HEK293 (cell line): ENCODE measurements around the gene PLSCR3.

ENCODE experiments used
- ATF2 ChIP-seq: fragments of 450-650 bp; formaldehyde crosslinking; IDR thresholded peaks from 2 replicates; pipeline ENCODE4 v1.5.1; 2016; ENCODE audit warnings: missing biosample characterization, missing genetic modification characterization, low read depth
- BCL11A ChIP-seq: fragments of 450-650 bp; formaldehyde crosslinking; IDR thresholded peaks from 2 replicates; pipeline ENCODE4 v1.5.1; 2016; ENCODE audit warnings: low read depth, missing biosample characterization, missing genetic modification characterization
- CTCF ChIP-seq: fragments of 450-650 bp; formaldehyde crosslinking; IDR thresholded peaks from 2 replicates; pipeline ENCODE4 v1.5.1; 2016; ENCODE audit warnings: missing biosample characterization, missing genetic modification characterization
- GLI4 ChIP-seq: fragments of 450-650 bp; formaldehyde crosslinking; IDR thresholded peaks from 2 replicates; pipeline ENCODE4 v1.5.1; 2016; ENCODE audit warnings: missing biosample characterization, missing genetic modification characterization
- INSM2 ChIP-seq: fragments of 450-650 bp; formaldehyde crosslinking; IDR thresholded peaks from 2 replicates; pipeline ENCODE4 v1.5.1; 2016; ENCODE audit warnings: missing biosample characterization, missing genetic modification characterization
- KLF10 ChIP-seq: fragments of 450-650 bp; IDR thresholded peaks from 2 replicates; pipeline ENCODE4 v1.5.1; 2018; ENCODE audit warnings: missing biosample characterization, mild to moderate bottlenecking, missing genetic modification characterization
- PBX3 ChIP-seq: sonication (generic); formaldehyde crosslinking; IDR thresholded peaks from 2 replicates; pipeline ENCODE4 v1.8.1; 2022; ENCODE audit warnings: mild to moderate bottlenecking, moderate library complexity, missing genetic modification reagents
- TSHZ1 ChIP-seq: fragments of 450-650 bp; formaldehyde crosslinking; IDR thresholded peaks from 2 replicates; pipeline ENCODE4 v1.5.1; 2016; ENCODE audit warnings: missing biosample characterization, missing genetic modification characterization, borderline replicate concordance
- ZBTB1 ChIP-seq: fragments of 450-650 bp; formaldehyde crosslinking; IDR thresholded peaks from 2 replicates; pipeline ENCODE4 v1.5.1; 2016; ENCODE audit warnings: missing biosample characterization, missing genetic modification characterization
- ZBTB8A ChIP-seq: fragments of 450-650 bp; formaldehyde crosslinking; IDR thresholded peaks from 2 replicates; pipeline ENCODE4 v1.5.1; 2016; ENCODE audit warnings: missing biosample characterization, missing genetic modification characterization
- ZNF112 ChIP-seq: fragments of 450-650 bp; formaldehyde crosslinking; IDR thresholded peaks from 2 replicates; pipeline ENCODE4 v1.5.0; 2017; ENCODE audit warnings: missing biosample characterization, missing genetic modification characterization
- ZNF174 ChIP-seq: fragments of 450-650 bp; formaldehyde crosslinking; IDR thresholded peaks from 2 replicates; pipeline ENCODE4 v1.5.0; 2017; ENCODE audit warnings: missing biosample characterization, mild to moderate bottlenecking, missing genetic modification characterization
- ZNF19 ChIP-seq: fragments of 450-650 bp; formaldehyde crosslinking; IDR thresholded peaks from 2 replicates; pipeline ENCODE4; 2016; ENCODE audit warnings: missing biosample characterization, missing genetic modification characterization, low read depth
- ZNF23 ChIP-seq: fragments of 450-650 bp; formaldehyde crosslinking; IDR thresholded peaks from 2 replicates; pipeline ENCODE4 v1.5.1; 2016; ENCODE audit warnings: missing biosample characterization, missing genetic modification characterization, borderline replicate concordance
- ZNF24 ChIP-seq: fragments of 450-650 bp; formaldehyde crosslinking; IDR thresholded peaks from 2 replicates; pipeline ENCODE4 v1.5.1; 2016; ENCODE audit warnings: missing biosample characterization, missing genetic modification characterization
- ZNF292 ChIP-seq: fragments of 450-650 bp; formaldehyde crosslinking; IDR thresholded peaks from 2 replicates; pipeline ENCODE4 v1.5.1; 2016; ENCODE audit warnings: low read depth, missing biosample characterization, missing genetic modification characterization, borderline replicate concordance
- ZNF335 ChIP-seq: fragments of 450-650 bp; formaldehyde crosslinking; conservative IDR thresholded peaks from 2 replicates; pipeline ENCODE4 v1.5.1; 2016; ENCODE audit warnings: missing biosample characterization, missing genetic modification characterization
- ZNF354C ChIP-seq: fragments of 450-650 bp; formaldehyde crosslinking; IDR thresholded peaks from 2 replicates; pipeline ENCODE4 v1.5.1; 2016; ENCODE audit warnings: missing biosample characterization, missing genetic modification characterization, low read depth, borderline replicate concordance
- ZNF433 ChIP-seq: fragments of 450-650 bp; formaldehyde crosslinking; IDR thresholded peaks from 2 replicates; pipeline ENCODE4 v1.5.1; 2016; ENCODE audit warnings: missing biosample characterization, missing genetic modification characterization, low read depth
- ZNF518A ChIP-seq: fragments of 450-650 bp; formaldehyde crosslinking; conservative IDR thresholded peaks from 2 replicates; pipeline ENCODE4 v1.5.1; 2016; ENCODE audit warnings: low read depth, missing biosample characterization, missing genetic modification characterization
- ZNF521 ChIP-seq: fragments of 450-650 bp; formaldehyde crosslinking; IDR thresholded peaks from 2 replicates; pipeline ENCODE4 v1.5.1; 2017; ENCODE audit warnings: missing biosample characterization, mild to moderate bottlenecking, missing genetic modification characterization
- ZNF623 ChIP-seq: fragments of 450-650 bp; formaldehyde crosslinking; IDR thresholded peaks from 2 replicates; pipeline ENCODE4 v1.5.1; 2016; ENCODE audit warnings: missing biosample characterization, missing genetic modification characterization
- ZNF658 ChIP-seq: fragments of 450-650 bp; formaldehyde crosslinking; IDR thresholded peaks from 2 replicates; pipeline ENCODE4; 2016; ENCODE audit warnings: missing biosample characterization, missing genetic modification characterization
- ZNF660 ChIP-seq: fragments of 450-650 bp; IDR thresholded peaks from 2 replicates; pipeline ENCODE4 v1.5.1; 2018; ENCODE audit warnings: missing biosample characterization, mild to moderate bottlenecking, missing genetic modification characterization

The PLSCR3 gene

GRCh38 chr17:7436556-7437368 is 42.4 kb upstream of the PLSCR3 start (continued):
- TF ChIP-seq ZNF174 (tag by site-specific recombination) (no peak), TSHZ1 (tag by site-specific recombination) (no peak), ZNF354C (tag by site-specific recombination) (no peak), ZNF660 (tag by site-specific recombination) (peak; percentile 93), ZBTB8A (tag by site-specific recombination) (peak; percentile 97), KLF10 (tag by site-specific recombination) (peak; percentile 45; the same call in 1 of the 2 replicates), ZNF521 (tag by site-specific recombination) (no peak), ZNF19 (tag by site-specific recombination) (no peak), BCL11A (no peak), ZNF23 (tag by site-specific recombination) (no peak), GLI4 (tag by site-specific recombination) (no peak), ZBTB1 (no peak), ZNF112 (tag by site-specific recombination) (no peak), INSM2 (tag by site-specific recombination) (0 out of 2 replicates have a peak, but pooled peaks have one; percentile 27), ZNF658 (tag by site-specific recombination) (no peak), ZNF292 (tag by site-specific recombination) (no peak), CTCF (tag by site-specific recombination) (peak; percentile 81), ZNF433 (tag by site-specific recombination) (no peak), ZNF623 (tag by site-specific recombination) (no peak), ZNF518A (tag by site-specific recombination) (no peak), ZNF335 (tag by site-specific recombination) (peak; percentile 71), ATF2 (tag by site-specific recombination) (peak; percentile 89), PBX3 (CRISPR knock-in tag) (peak; percentile 59; the same call in 1 of the 2 replicates), ZNF24 (tag by site-specific recombination) (no peak)
